ENCODE measurements around the gene CHPT1.

The CHPT1 gene

GRCh38 chr12:101761781-101762180, 64.3 kb downstream of the CHPT1 start:
- ATAC-seq (ENCODE audit: insufficient read depth, low read depth) (no peak), DNase-seq (no peak)
- Histone ChIP-seq H3K4me2 (ENCODE audit: insufficient read depth, low read length) (no peak overlapping the region), H3K27me3 (ENCODE audit: insufficient read depth, low read length, poor library complexity) (no peaks in the 10 kb centered on the region), H3K36me3 (ENCODE audit: insufficient read depth, low read length) (peaks cover 66% of the 10 kb centered on the region), H3K4me3 (ENCODE audit: low read depth in 1 of 2, low read length in 2 of 2) (no peak overlapping the region), H4K20me1 (ENCODE audit: insufficient read depth, low read length) (no peaks in the 10 kb centered on the region), H3K79me2 (ENCODE audit: insufficient read depth, low read length) (no peaks in the 10 kb centered on the region), H3K4me1 (ENCODE audit: insufficient read depth, low read length) (no peaks in the 10 kb centered on the region), H3K9ac (ENCODE audit: low read depth, low read length) (no peak overlapping the region), H3K9me3 (ENCODE audit: insufficient read depth, low read length, severe bottlenecking) (no peaks in the 10 kb centered on the region), H3K27ac (ENCODE audit: low read length) (no peak overlapping the region), H2AFZ (ENCODE audit: low read depth, low read length) (no peak overlapping the region)
- TF ChIP-seq EZH2 (IDR thresholded peaks at IDR 0.05; ENCODE audit: borderline replicate concordance, low read depth, low read length, severe bottlenecking) (no peak), CTCF (IDR thresholded peaks at IDR 0.05; ENCODE audit: borderline replicate concordance, extremely low read depth, low read length, poor library complexity, severe bottlenecking) (no peak)

- Histone ChIP-seq H3K36me3 (ENCODE audit: insufficient read depth, low read length) (peaks cover 77% of the 10 kb centered on the region), H3K27ac (ENCODE audit: low read length) (no peak overlapping the region)
- ATAC-seq (ENCODE audit: insufficient read depth, low read depth): peak; percentile 24; the same call in 1 of the 3 replicates
These were observed 65.9 kb downstream of the CHPT1 start for GRCh38 chr12:101763246-101763931.

GRCh38 chr12:101764051-101764792, 66.8 kb downstream of the CHPT1 start:
- no peak for DNase-seq
- Histone ChIP-seq H3K27me3 (ENCODE audit: insufficient read depth, low read length, poor library complexity) (no peaks in the 10 kb centered on the region), H3K36me3 (ENCODE audit: insufficient read depth, low read length) (peaks cover 76% of the 10 kb centered on the region), H4K20me1 (ENCODE audit: insufficient read depth, low read length) (no peaks in the 10 kb centered on the region), H3K79me2 (ENCODE audit: insufficient read depth, low read length) (no peaks in the 10 kb centered on the region), H3K9me3 (ENCODE audit: insufficient read depth, low read length, severe bottlenecking) (no peaks in the 10 kb centered on the region), H3K9ac (ENCODE audit: low read depth, low read length) (no peak overlapping the region), H2AFZ (ENCODE audit: low read depth, low read length) (no peak overlapping the region), H3K4me2 (ENCODE audit: insufficient read depth, low read length) (no peak overlapping the region), H3K4me1 (ENCODE audit: insufficient read depth, low read length) (no peaks in the 10 kb centered on the region), H3K4me3 (ENCODE audit: low read depth in 1 of 2, low read length in 2 of 2) (no peak overlapping the region), H3K27ac (ENCODE audit: low read length) (no peak overlapping the region)
- ATAC-seq (ENCODE audit: insufficient read depth, low read depth): no peak
- TF ChIP-seq CTCF (IDR thresholded peaks at IDR 0.05; ENCODE audit: borderline replicate concordance, extremely low read depth, low read length, poor library complexity, severe bottlenecking) (no peak), EZH2 (IDR thresholded peaks at IDR 0.05; ENCODE audit: borderline replicate concordance, low read depth, low read length, severe bottlenecking) (no peak)

More at GRCh38 chr12:101763246-101763931, 65.9 kb downstream of the CHPT1 start:
- TF ChIP-seq EZH2 (IDR thresholded peaks at IDR 0.05; ENCODE audit: borderline replicate concordance, low read depth, low read length, severe bottlenecking) (no peak), CTCF (IDR thresholded peaks at IDR 0.05; ENCODE audit: borderline replicate concordance, extremely low read depth, low read length, poor library complexity, severe bottlenecking) (no peak)
- no peak overlapping the region for H3K4me2 ChIP-seq (ENCODE audit: insufficient read depth, low read length)
- DNase-seq: no peak
- H3K4me1 ChIP-seq (ENCODE audit: insufficient read depth, low read length): no peaks in the 10 kb centered on the region
- no peaks in the 10 kb centered on the region for H3K79me2 ChIP-seq (ENCODE audit: insufficient read depth, low read length)
- no peaks in the 10 kb centered on the region for H4K20me1 ChIP-seq (ENCODE audit: insufficient read depth, low read length)
- H3K9me3 ChIP-seq (ENCODE audit: insufficient read depth, low read length, severe bottlenecking): no peaks in the 10 kb centered on the region
- no peak overlapping the region for H3K4me3 ChIP-seq (ENCODE audit: low read depth in 1 of 2, low read length in 2 of 2)
- no peaks in the 10 kb centered on the region for H3K27me3 ChIP-seq (ENCODE audit: insufficient read depth, low read length, poor library complexity)
- no peak overlapping the region for H3K9ac ChIP-seq (ENCODE audit: low read depth, low read length)
- H2AFZ ChIP-seq (ENCODE audit: low read depth, low read length): no peak overlapping the region

All from DND-41 (cell line).